Osteocyte (in vitro differentiated cells): ENCODE data around the gene CYBC1. TPM values are rescaled to one million over a fixed set of nuclear protein-coding genes. Genes with fewer than 3 reads are reported as not detected.
A peak's percentile ranks its signal among the peaks of the same experiment; 100 is the strongest.

ENCODE experiments used
- DNase-seq: peaks from one replicate; pipeline ENCODE4 v3.0.0; 2021; ENCODE audit warnings: mixed read lengths; ENCODE audit not compliant: unreplicated experiment; ENCODE audit errors: extremely low spot score
- H3K27ac Mint-ChIP-seq: one replicate; pipeline ENCODE4 v1.8.0; 2021; ENCODE audit warnings: mild to moderate bottlenecking, mixed read lengths; ENCODE audit not compliant: unreplicated experiment
- H3K27me3 Mint-ChIP-seq: one replicate; pipeline ENCODE4 v1.8.0; 2021; ENCODE audit warnings: mixed read lengths; ENCODE audit not compliant: unreplicated experiment
- H3K36me3 Mint-ChIP-seq: one replicate; pipeline ENCODE4 v1.8.0; 2021; ENCODE audit warnings: mixed read lengths; ENCODE audit not compliant: unreplicated experiment
- H3K4me1 Mint-ChIP-seq: one replicate; pipeline ENCODE4 v1.8.0; 2021; ENCODE audit warnings: mixed read lengths; ENCODE audit not compliant: unreplicated experiment
- H3K4me3 Mint-ChIP-seq: one replicate; pipeline ENCODE4 v1.8.0; 2021; ENCODE audit warnings: mild to moderate bottlenecking, moderate library complexity, mixed read lengths; ENCODE audit not compliant: unreplicated experiment
- H3K9me3 Mint-ChIP-seq: one replicate; pipeline ENCODE4 v1.8.0; 2021; ENCODE audit warnings: mixed read lengths; ENCODE audit not compliant: unreplicated experiment
- CTCF ChIP-seq: fragments of 200-600 bp; sonication (generic); IDR thresholded peaks from 2 replicates; pipeline ENCODE4 v1.5.0; 2021; ENCODE audit warnings: antibody characterized with exemption, mild to moderate bottlenecking, moderate library complexity
- total RNA-seq: library from RNA; stranded (reverse); gene quantifications from 2 replicates; pipeline ENCODE4 v1.2.1, GENCODE V29; 2021

Gene CYBC1
- total RNA-seq, 1 donor from 2014 or later, result 78.7 TPM

- Mint-ChIP-seq H3K9me3 (no peaks in the 10 kb centered on the region), H3K36me3 (no peaks in the 10 kb centered on the region), H3K27ac (peak overlapping the region; percentile 14), H3K4me3 (no peak overlapping the region), H3K4me1 (peaks cover 23% of the 10 kb centered on the region), H3K27me3 (no peaks in the 10 kb centered on the region)
- no peak for TF ChIP-seq CTCF
- DNase-seq, result no peak
Observed at GRCh38 chr17:82452162-82452561, 1.6 kb upstream of the CYBC1 start.

GRCh38 chr17:82449883-82450356 lies 632 bp downstream of the CYBC1 start:
- Mint-ChIP-seq H3K36me3 (no peaks in the 10 kb centered on the region), H3K9me3 (no peaks in the 10 kb centered on the region), H3K27ac (peak overlapping the region; percentile 54), H3K4me3 (peak overlapping the region; percentile 81), H3K4me1 (peaks cover 21% of the 10 kb centered on the region), H3K27me3 (no peaks in the 10 kb centered on the region)
- DNase-seq, result no peak
- TF ChIP-seq CTCF, result no peak

- Mint-ChIP-seq H3K36me3 (no peaks in the 10 kb centered on the region), H3K4me1 (peaks cover 21% of the 10 kb centered on the region), H3K4me3 (peak overlapping the region; percentile 81), H3K27ac (no peak overlapping the region), H3K27me3 (no peaks in the 10 kb centered on the region), H3K9me3 (no peaks in the 10 kb centered on the region)
- DNase-seq, result no peak
- TF ChIP-seq CTCF, result no peak
Observed at GRCh38 chr17:82449131-82449882, 1.2 kb downstream of the CYBC1 start.

- peaks cover 4% of the 10 kb centered on the region for H3K36me3 Mint-ChIP-seq
- no peak for TF ChIP-seq CTCF
- no peak overlapping the region for H3K4me3 Mint-ChIP-seq
Observed at GRCh38 chr17:82447876-82448275, 2.7 kb downstream of the CYBC1 start.

GRCh38 chr17:82446649-82447048 lies 3.9 kb downstream of the CYBC1 start:
- H3K27ac Mint-ChIP-seq, result no peak overlapping the region
- no peaks in the 10 kb centered on the region for H3K9me3 Mint-ChIP-seq
- H3K27me3 Mint-ChIP-seq, result no peaks in the 10 kb centered on the region
- H3K4me1 Mint-ChIP-seq, result peaks cover 21% of the 10 kb centered on the region
- peaks cover 4% of the 10 kb centered on the region for H3K36me3 Mint-ChIP-seq
- TF ChIP-seq CTCF, result no peak
- DNase-seq, result no peak
- H3K4me3 Mint-ChIP-seq, result no peak overlapping the region

More at GRCh38 chr17:82447876-82448275, 2.7 kb downstream of the CYBC1 start:
- no peak for DNase-seq
- Mint-ChIP-seq H3K4me1 (peaks cover 21% of the 10 kb centered on the region), H3K27ac (no peak overlapping the region), H3K9me3 (no peaks in the 10 kb centered on the region), H3K27me3 (no peaks in the 10 kb centered on the region)
